HG02981 (cell line): Measurements from ENCODE around the gene ERMARD.
"Not testable (repeated sequence)": the region's sequence is repeated elsewhere in the genome, so short reads cannot be mapped to it uniquely, and the experiment has no call there.

ENCODE experiments used
- ATAC-seq: cut with Tn5 transposase; IDR thresholded peaks from one replicate; pipeline ENCODE4 v1.9.1; 2021; ENCODE audit warnings: mild to moderate bottlenecking, moderate library complexity; ENCODE audit not compliant: unreplicated experiment

ERMARD gene

DNA sequence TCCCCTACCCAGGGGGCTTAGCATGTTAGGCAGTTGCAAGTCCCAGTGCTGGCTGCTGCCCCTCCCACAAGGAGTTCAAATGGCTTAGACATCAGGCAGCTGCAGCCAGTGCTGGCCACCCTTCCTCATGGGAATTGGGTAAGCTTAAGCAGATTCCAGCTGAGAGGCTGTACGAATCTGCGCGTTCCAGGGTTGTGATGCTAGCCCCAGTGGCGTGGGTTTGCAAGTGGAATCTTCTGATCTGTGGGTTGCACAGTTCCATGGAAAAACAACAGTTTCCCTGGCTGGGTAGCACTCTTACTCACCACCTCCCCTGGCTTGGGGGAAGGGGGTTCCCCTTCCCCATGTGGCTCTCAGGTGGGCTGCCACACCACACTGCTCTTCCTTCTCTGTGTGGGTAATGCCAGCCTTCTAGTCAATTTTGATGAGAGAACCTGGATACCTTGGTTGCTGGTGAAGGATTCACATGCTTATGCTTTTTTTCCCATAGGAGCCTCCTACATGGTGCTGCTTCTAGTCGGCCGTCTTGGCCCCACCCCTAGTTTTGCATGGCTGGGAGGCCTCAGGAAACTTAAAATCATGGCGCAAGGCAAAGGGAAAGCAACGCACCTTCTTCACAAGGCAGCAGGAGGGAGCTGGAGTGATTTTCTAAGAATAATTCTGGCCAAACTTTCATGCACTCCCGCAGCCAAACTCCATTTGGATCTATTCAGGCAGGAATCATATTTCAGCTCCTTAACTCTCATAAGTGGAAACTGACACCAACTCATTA, 13.0 kb upstream of the ERMARD start:
- ATAC-seq, result no peak

- no peak for ATAC-seq
These were observed 12.4 kb upstream of the ERMARD start for GRCh38 chr6:169738976-169739529.

- ATAC-seq, result no peak
These were observed 10.1 kb upstream of the ERMARD start for GRCh38 chr6:169741344-169741743.

DNA sequence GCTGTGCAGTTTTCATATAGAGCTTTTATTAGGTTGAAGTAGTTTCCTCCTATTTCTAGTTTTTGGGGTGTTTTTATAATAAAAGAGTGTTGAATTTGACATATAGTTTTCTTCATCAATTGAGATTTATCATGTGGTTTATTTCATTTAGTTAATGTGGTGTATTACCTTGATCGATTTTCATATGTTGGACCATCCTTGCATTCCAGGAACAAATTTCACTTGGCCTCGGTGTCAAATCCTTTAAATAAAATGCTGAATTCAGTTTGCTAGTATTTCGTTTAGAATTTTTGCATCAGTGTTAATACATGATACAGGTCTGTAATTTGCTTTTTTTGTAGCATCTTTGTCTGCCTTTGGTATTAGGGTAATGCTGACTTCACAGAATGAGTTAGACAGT, 6.0 kb upstream of the ERMARD start:
- ATAC-seq, result no peak

- ATAC-seq, result no peak
These were observed 4.9 kb upstream of the ERMARD start for GRCh38 chr6:169746556-169746955.

GRCh38 chr6:169752074-169752623, 727 bp downstream of the ERMARD start:
- ATAC-seq, result no peak

GRCh38 chr6:169755162-169755561, 3.7 kb downstream of the ERMARD start:
- ATAC-seq, result no peak

DNA sequence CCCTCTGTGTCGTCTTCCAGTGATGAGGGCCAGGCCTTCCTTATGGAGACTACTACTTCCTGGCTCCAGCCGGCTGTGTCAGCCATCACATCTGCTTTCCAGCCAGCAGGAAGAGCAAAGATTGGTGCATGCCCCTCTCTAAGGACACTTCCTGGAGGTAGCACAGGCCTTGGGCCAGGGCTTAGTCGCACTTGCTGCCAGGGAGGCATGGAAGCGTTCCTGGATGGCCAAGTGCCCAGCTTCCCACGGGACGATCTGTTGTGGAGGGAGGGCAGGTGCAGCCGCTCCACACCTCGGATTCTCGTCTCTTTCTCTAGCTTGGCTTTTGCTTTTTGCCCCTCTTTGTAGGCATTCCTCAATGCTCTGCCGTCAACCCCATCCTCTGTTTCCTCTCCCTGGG, 11.9 kb downstream of the ERMARD start:
- no peak for ATAC-seq

DNA sequence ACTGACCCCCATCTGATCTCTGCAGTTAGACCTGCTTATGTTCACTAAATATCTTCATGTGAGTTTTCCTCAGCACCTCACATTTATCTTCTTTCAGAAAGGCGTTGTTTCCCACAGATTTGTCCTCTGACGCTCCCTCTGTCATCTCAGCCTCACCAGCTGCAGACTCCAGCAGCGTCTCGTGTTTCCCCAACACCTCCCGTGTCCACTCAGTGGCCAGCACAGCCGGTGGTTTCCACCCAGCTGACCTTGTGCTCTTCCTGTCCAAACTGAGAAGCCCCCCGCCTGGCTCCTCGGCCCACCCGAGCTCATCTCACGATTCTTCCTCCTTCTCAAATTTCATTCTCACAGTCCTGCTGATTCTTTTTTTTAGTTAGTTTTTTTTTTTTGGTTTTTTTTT, 12.5 kb downstream of the ERMARD start:
- no peak for ATAC-seq

DNA sequence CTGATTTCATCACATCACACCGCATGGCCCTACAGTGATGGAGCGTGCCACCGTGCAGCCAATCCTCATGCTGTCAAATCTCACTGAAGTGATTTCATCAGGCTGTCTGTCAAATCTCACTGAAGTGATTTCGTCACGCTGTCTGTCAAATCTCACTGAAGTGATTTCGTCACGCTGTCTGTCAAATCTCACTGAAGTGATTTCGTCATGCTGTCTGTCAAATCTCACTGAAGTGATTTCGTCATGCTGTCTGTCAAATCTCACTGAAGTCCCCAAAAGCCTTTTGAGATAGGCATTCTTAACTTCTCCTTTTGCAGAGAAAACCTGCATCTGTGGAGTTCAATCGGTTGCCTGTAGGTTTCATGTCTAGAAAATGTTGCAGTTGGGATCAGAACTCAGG, 14.4 kb downstream of the ERMARD start:
- ATAC-seq, result not testable (repeated sequence)

- ATAC-seq, result no peak
These were observed 14.8 kb downstream of the ERMARD start for GRCh38 chr6:169766232-169766631.

DNA sequence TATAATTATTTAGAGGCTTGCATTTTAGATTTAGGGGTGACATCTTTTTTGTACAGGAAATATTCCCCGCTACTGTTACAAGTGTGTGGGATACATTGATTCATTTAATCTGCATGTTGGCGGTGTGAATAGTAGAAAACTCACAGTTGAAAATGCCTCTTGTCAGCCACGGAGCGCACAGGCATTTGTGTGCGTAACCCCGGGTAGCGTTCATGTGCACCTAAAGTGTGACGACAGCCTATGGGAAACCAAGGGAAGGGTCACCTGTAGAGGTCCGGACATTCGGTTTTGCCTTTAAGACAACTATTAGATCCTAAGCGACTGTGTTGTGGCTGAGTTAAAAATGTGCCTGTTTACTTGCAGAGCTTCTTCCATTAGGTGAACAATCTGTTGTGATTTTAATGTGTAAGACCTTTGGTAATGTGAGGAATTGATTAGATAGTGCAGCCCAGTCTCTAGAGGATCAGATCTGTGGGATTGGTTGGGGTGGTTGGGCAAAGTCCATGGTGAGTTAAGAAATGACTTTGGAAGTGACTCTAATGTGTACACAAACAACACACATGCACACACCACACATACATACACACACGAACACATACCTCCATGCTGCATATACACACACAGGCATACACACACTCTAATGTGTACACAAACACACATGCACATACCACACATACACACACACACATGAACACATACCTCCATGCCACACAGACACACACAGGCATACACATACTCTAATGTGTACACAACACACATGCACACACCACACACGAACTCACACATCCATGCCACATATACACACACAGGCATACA, 15.7 kb downstream of the ERMARD start:
- no peak for ATAC-seq

DNA sequence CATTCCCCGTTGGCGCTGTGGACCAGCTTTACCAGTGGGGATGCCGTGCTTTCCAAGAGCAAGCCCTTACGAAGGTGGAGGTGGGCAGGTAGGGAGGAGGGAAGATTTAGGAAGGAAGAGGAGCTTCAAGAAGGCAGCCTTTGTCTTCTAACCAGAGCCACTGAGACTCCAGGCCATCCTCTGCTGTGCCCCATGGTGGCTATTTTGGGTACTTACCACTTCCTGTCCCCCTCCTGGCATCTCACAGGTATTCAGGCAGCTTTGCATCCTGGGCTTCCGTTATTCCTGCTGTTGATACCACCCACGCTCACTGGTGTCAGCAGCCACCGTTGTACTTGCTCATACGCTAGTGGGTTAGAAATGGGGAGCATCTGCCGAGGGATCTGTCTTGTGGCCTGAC, 22.9 kb downstream of the ERMARD start:
- ATAC-seq, result no peak

GRCh38 chr6:169775321-169775720, 23.9 kb downstream of the ERMARD start:
- ATAC-seq, result no peak

GRCh38 chr6:169776379-169776778, 25.0 kb downstream of the ERMARD start:
- no peak for ATAC-seq

- no peak for ATAC-seq
These were observed 26.5 kb downstream of the ERMARD start for GRCh38 chr6:169777896-169778295.

- ATAC-seq, result no peak
These were observed 27.2 kb downstream of the ERMARD start for GRCh38 chr6:169778646-169779045.

GRCh38 chr6:169779092-169779815, 27.8 kb downstream of the ERMARD start:
- ATAC-seq, result no peak

- no peak for ATAC-seq
These were observed 28.5 kb downstream of the ERMARD start for GRCh38 chr6:169779896-169780295.

GRCh38 chr6:169780571-169781091, 29.2 kb downstream of the ERMARD start:
- no peak for ATAC-seq

DNA sequence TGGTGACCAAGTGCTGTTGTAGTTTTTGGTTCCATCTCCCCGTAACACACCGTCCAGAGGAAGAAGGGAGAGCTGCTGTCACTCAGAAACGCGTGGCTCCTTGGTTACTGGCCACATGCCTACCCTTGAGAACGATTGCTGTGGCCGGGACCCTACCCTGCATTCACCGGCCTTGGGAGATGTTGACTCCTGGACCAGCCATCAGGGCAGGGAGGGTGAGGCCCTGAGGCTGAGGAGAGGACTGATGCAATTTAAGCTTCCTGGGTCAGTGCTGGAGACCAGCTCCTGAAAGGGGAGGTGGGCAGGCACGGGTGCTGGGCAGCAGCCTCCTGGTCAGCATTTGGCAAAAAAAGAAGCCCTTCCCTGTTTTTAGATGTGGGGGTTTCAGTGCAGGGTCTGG, 31.5 kb downstream of the ERMARD start:
- ATAC-seq, result no peak
